GM04504 (cell line): ENCODE measurements around the gene TGFB2.

Source experiments
- DNase-seq: peaks from one replicate; pipeline ENCODE4 v3.0.0-alpha.2; 2012; ENCODE audit warnings: low read depth

The TGFB2 gene

GRCh38 chr1:218361298-218362065, 16.3 kb downstream of the TGFB2 start:
- no peak for DNase-seq

GRCh38 chr1:218362418-218363076, 17.4 kb downstream of the TGFB2 start:
- DNase-seq, result no peak

DNA sequence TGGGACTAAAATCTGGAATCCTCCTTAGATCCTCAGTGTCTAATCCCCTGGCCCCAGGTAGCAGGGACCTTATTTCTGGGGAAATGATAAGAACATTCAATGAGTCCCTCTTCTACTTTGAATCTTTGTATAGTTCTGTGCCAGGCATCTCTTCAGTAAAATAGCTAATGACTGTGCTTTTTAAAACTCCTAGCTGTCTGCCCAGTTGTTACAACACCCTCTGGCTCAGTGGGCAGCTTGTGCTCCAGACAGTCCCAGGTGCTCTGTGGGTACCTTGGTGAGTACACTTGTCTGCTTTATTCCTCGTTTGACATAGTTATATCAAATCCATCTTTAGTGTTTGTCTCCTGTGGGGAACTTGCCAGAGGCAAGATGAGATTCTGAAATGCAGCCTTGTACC, 18.0 kb downstream of the TGFB2 start:
- no peak for DNase-seq

- no peak for DNase-seq
These were observed 19.0 kb downstream of the TGFB2 start for GRCh38 chr1:218364028-218364710.

DNA sequence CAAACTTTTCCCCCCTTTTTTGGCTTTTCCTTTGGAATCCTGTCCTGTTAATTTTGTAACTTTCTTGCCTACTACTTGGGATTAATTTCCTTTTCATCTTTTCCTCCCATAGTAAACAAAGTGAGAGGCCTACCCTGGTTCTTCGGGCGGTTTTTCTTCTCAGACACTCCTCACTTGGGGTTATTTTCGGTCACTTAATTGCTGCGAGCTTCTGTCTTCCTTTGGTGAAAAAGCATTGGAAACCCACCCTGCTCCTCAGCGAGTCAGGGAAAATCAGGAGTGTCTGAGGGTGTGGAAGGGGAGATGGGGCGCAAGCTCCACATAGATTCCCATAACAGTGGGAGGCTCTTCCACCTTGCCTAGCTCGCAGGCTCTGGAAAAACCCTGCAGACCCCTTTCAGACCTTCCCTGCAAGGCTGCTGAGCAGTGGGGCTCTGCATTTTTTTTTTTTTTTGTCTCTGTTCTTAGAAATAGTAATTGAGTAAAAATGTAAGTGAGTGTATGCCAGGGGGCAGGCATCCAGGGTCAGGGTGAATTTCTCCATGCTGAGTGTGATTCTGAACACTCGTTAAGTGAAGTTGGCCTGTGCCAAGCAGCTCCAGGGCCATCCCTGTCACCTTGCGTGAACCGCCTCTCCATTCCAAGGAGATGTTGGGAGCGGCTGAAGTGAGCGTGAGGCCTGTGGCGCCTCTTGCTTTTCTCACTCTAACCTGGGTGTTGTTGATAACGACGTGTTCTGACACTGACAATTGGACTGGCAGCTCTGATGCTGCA, 20.3 kb downstream of the TGFB2 start:
- no peak for DNase-seq

DNA sequence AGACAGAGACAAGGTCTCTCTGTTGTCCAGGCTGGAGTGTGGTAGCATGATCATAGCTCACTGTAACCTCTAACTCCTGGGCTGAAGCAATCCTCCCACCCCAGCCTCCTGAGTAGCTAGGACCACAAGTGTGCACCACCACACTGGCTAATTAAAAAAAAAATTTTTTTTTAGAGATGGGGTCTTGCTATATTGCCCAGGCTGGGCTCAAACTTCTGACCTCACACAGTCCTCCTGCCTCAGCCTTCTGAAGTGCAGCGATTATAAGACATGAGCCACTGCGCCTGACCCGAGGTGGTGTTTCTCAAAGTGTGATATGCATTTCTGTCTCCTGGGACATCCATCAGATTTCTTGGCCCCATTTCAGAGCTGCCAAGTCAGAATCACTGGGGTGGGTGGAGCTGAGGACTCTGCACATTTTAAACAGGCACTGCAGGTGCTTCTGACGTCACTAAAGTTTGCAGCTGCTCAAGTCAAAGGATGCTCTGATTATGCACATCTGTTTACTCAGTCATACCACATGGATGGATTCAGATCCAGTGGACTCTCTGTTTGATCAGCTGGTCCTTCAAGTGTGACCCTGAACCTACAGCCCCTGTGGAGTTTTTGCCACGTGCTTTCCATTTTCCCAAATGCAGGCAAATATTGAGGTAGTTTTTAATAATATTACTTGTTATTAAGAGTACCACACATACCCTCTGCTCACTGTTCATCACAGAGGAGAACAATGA, 21.4 kb downstream of the TGFB2 start:
- DNase-seq, result no peak

GRCh38 chr1:218367118-218367517, 22.0 kb downstream of the TGFB2 start:
- no peak for DNase-seq

GRCh38 chr1:218368686-218369085, 23.6 kb downstream of the TGFB2 start:
- no peak for DNase-seq

DNA sequence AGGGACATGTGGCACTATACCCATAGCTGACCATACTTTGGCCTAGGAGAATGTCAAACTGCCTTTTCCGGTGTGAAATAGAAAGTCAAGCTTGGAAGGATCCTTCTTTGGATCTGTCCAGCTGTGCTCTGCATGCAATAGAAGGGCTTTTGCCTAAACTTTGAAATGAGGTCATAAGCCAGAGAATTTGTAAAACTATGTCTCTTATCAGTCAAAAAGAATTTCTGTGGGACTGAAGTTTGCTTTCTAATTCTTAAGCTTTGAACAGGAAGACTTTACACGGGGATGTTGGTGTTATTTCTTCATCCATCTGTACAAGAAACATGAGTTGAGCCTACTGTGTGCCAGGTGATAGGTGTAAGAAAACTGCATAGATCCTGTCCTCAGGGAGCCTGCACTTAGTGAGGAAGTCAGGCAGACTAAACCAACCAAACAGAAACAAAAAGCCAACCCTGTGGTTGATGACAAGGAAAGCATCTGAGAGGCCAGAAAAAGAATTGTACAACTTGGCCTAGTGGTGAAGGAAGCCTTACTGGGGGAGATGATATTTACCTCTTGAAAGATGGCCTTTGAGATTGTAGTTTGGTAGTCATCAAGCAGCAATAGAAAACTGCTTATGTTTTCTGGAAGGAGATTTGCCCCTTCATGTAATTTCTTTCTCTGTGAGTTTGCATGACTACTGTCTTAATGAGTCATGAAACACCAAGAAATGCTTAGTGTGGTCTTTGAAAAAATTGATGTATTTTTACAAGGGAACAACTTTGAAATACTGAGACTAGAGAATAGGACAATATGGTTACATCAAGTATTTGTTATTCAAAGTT, 24.8 kb downstream of the TGFB2 start:
- DNase-seq, result no peak

DNA sequence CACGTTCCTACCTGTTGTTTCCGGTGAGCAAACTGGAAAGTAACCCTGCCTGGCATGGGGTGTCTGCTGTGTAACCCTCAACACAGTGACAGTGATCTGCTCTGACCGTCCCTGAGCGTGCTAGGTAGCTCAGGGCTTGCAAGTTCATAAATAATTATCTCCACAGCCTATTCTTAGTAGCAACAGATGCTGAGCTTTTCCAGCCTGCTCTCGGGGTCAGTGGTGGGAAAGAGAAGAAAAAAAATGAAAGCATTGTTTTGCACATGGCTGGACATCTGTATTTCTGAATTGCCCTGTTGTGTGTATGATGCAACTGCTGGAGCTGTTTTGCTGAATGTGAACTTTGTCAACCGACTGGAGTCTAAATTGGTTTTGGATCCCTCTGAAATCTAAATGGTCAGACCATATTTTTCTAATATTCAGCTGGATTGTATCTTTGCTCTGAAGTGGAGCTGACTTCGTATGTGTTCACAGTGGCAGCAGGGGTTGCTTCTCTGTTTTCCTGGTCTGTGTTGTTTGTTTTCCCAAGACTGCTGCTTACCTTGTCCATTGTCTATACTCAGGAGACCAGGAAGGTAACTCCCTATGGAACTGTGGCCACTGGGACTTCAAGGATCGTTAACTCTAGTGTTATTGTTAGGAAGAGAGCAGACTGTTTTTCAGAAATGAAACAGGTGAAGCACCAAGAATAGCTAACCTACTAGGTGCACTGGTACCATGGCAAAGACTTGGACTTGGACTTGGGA, 27.0 kb downstream of the TGFB2 start:
- peak; percentile 60 for DNase-seq

DNA sequence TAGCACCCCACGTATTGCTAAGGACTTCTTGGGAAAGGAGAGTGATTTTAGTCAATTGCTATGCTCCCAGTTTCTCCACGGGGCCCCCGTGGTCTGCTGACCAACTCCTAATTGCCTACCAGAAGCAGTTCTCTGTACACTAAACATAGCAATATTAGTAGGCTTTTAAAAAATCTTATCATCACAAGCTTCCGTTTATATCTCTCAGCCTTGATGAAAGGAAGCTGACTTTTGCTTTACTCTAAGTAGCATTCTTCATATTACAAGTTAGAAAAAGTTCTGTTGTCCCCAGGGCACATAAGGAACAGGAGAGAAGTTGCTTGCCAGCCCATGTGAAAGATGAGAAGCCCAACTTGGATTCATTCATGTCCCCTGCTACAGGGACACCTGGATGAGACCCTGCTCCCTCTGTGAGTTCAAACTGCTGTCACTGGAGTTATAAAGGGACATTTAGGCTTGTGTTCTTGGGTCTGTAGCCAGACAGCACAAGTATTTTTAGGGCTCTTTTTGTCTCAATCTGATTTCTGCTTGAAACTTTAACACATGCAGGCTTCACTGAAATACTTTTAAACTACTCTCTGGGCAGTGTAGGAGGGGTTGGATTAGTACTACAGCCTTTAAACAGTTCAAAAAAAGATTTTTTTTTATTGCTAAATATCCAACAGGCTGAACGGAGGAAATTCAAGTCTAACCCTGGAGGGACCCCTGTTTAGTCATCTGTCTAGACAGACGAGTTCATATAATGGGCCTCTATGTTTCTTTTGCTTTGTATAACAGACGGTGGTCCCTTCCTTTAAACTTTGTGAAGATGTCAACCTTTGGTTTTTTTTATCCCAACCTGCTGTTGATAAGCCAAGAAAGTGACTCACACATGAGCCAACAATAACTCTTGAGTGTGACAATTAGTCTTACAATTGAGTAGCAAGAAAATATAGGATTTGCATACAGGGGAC, 29.5 kb downstream of the TGFB2 start:
- DNase-seq, result no peak

DNA sequence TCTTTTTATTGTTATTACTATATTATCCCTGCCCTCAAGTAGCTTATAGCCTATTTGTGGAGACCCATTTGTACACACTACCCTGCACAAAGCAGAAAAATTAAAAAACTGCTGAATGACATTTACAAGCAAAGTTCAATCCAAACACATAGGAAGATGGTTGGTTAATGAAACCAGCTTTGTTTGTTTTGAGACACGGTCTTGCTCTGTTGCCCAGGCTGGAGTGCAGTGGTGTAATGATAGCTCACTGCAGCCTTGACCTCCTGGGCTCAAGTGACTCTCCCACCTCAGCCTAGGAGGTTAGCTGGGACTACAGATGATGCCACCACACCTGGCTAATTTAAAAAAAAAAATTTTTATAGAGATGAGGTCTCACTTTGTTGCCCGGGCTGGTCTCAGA, 31.6 kb downstream of the TGFB2 start:
- no peak for DNase-seq

GRCh38 chr1:218377143-218377660, 32.1 kb downstream of the TGFB2 start:
- peak; percentile 89 for DNase-seq

DNA sequence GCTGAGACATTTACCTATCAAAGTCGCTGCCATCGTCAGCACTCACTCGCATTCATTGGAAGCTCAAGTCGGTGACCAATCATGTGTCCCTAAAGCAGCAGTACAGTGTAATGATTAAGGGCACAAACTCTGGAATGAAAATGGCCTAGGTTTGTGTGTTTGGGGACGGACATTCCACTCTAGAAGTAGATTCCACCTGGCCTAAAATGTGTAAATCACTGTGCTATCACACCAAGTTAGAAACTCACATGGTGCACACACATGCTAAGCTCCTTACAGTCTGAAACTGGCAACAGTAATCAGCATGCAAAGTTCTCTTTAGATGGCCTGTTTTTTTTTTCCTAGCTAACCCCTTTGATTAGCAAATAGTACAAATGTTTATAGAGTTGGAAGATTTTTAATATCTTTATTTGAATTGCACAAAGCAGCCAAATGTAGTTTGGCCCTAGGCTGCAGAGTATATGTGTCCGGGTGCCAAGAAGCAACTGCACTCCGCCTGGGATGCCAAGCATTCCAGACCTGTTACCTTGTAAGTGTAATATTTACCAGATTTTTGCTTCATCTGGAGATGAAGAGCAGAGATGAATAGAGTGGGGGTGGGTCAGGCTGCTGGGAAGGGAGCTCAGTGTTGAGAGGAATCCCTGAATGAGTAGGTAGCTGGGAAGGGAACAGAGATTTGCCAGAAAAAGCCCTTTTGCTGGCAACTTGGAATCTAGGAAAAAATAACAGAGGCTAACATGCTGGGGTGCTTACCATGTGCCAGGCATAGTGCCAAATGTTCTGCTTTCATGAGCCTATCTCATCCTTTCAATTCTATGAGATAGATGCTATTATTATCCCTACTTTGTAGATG, 35.2 kb downstream of the TGFB2 start:
- DNase-seq, result peak; percentile 77

- no peak for DNase-seq
These were observed 37.1 kb downstream of the TGFB2 start for GRCh38 chr1:218382261-218382660.

DNA sequence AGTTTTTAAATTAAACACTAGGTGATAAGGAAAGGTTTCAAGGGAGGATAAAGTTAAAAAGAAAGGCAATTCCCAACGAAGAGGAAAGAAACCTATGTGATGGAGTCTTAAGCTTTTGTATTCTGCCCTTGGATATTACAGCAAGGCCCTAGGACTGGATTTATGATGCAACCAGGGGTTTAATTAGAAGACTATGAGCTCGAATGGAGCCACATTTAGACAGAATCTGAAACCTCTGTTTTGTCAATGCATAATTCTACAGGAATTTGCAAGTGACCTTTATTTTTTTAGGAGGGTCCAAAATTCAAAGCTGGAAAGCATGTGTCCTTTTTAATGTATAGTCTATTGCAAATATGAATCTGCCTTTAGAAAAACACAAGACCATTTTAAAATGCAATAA, 37.9 kb downstream of the TGFB2 start:
- DNase-seq, result no peak

GRCh38 chr1:218383681-218384080, 38.5 kb downstream of the TGFB2 start:
- DNase-seq, result peak; percentile 41

DNA sequence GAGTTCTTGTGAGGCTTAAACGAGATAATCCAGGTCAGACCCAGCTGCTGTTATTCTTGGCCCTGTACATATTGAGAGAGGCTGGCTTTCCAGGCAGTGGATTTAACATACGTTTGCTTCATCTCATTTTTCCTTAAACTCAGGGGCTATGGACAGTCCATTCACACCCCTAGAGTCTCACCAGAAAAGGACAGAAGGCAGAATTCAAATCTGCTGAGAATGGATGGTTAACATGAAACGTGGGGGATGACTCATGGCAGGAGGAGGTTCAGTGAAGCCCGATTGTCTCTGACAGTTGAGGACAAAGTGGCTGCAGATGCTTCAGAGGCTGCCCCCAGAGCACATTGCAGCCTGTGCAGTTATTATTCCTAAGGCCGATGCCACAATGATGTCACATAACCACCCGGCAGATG, 39.5 kb downstream of the TGFB2 start:
- no peak for DNase-seq
